ENCODE results near the gene METTL25.
"Not testable (repeated sequence)": the region's sequence is repeated elsewhere in the genome, so short reads cannot be mapped to it uniquely, and the experiment has no call there.

Gene METTL25, protein sequence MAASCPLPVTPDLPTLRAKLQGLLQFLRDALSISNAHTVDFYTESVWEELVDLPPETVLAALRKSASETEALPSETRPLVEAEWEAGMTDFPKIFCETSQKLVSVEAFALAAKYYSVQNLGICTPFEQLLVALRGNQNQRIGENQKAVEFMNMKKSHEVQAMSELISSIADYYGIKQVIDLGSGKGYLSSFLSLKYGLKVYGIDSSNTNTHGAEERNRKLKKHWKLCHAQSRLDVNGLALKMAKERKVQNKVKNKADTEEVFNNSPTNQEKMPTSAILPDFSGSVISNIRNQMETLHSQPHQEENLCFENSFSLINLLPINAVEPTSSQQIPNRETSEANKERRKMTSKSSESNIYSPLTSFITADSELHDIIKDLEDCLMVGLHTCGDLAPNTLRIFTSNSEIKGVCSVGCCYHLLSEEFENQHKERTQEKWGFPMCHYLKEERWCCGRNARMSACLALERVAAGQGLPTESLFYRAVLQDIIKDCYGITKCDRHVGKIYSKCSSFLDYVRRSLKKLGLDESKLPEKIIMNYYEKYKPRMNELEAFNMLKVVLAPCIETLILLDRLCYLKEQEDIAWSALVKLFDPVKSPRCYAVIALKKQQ

GRCh38 chr12:82358200-82359114 lies at the start of gene METTL25, which contains the start of gene CCDC59:
Gene METTL25 (plus strand): TSS chr12:82358529. CDS start chr12:82358566, 37 bp downstream.
Gene CCDC59 (minus strand): TSS chr12:82358387. CDS start chr12:82358376, 11 bp downstream.
- peak; percentile 95 for DNase-seq

DNA sequence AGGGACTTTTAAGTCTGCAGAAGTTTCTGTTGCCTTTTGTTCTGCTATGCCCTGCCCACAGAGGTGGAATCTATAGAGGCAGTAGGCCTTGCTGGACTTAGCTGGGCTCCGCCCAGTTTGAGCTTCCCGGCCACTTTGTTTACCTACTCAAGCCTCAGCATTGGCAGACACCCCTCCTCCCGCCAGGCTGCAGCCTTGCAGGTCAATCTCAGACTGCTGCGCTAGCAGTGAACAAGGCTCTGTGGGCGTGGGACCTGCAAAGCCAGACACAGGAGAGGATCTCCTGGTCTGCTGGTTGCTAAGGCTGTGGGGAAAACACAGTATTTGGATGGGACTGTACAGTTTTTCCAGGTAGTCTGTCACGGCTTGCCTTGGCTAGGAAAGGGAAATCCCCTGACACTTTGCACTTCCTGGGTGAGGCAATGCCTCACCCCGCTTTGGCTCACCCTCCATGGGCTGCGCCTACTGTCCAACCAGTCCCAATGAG lies 43.9 kb upstream of the METTL25 start:
- no peak for DNase-seq

- no peak for DNase-seq
These were observed 39.1 kb upstream of the METTL25 start for GRCh38 chr12:82319276-82319675.

DNA sequence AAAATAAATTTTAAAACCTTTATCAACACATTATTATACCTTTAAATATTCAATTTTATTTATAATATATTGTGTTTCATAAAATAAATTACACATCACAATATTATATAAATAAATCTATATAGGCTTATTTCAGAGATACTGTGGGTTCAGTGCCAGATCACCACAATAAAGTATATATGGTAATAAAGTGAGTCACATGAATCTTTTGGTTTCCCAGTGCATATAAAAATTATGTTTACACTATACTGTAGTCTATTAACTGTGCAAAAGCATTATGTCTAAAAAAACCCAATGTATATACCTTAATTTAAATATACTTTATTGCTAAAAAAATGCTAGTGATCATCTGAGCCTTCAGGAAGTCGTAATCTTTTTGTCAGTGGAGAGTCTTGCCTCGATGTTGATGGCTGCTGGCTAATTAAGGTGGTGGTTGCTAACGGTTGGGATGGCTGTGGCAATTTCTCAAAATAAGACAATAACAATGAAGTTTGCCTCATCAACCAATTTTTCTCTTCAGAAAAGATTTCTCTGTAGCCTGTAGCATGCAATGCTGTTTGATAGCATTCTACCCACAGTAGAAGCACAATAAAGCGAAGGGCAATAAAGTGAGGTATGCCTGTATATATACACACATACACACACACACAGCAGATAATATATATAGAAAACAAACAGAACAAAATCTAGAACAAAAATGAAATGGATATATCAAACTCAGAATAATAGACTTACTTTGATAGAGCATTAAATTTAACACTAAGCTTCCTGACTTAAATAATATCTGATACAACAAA lies 32.6 kb upstream of the METTL25 start:
- no peak for DNase-seq

GRCh38 chr12:82326905-82327503 lies 31.3 kb upstream of the METTL25 start:
- DNase-seq, result peak; percentile 25

GRCh38 chr12:82327861-82328260 lies 30.5 kb upstream of the METTL25 start:
- DNase-seq, result no peak

GRCh38 chr12:82329508-82329907 lies 28.8 kb upstream of the METTL25 start:
- no peak for DNase-seq

DNA sequence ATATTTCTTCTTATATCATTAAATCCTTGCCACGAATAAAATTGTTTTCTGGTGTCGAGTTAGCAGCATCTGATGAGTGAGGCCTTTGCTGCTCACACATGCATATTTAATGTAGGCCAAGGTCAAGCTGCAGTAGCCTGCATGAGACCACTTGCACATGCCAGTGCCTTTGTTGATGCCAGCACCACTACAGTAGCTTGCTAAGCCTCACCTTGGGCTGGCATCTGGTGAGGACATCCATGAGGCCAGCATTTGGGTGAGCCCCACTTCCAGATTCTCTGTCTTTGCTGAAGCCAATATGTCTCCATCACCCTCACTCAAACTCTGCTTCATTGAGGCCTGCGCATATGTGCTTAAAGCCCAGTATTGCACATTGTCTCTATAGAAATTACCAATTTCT lies 8.2 kb upstream of the METTL25 start:
- DNase-seq, result no peak

DNA sequence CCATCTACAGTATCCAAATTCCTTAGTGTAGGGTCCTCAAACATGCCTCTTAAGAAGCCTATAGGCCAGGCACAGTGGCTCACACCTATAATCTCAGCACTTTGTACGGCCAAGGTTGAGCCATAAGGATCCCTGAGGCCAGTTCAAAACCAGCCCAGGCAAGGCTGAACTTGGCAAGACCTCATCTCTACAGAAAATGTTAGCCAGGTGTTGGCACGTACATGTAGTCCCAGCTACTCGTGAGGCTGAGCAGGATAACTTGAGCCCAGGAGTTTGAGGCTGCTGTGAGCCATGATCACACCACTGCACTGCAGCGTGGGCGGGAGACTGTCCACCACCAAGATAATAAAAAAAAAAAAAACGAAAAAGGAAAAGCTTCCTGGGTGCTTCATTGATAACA lies 6.9 kb upstream of the METTL25 start:
- DNase-seq, result no peak

GRCh38 chr12:82357340-82357739 lies 989 bp upstream of the METTL25 start:
- DNase-seq, result no peak

DNA sequence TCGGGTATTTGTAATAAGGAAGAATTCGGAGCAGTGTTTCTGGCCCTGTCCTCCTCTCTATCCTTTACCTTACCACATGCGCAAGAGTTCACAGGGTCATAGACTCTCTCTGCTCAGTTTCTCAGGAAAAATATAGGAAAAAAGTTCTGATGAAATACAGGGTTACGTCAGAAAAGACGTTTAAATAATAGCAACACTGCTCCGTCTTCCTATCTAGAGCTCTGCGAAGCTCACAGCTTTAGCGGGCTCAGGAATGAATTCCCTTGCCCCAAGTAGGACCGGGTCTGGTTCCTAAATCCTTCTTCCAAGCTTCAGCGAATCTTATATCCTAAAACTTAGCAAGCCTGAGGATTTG lies 507 bp upstream of the METTL25 start:
- DNase-seq, result no peak

GRCh38 chr12:82359115-82359478 lies 768 bp downstream of the METTL25 start:
- no peak for DNase-seq

- not testable (repeated sequence) for DNase-seq
These were observed 2.5 kb downstream of the METTL25 start for GRCh38 chr12:82360834-82361233.

DNA sequence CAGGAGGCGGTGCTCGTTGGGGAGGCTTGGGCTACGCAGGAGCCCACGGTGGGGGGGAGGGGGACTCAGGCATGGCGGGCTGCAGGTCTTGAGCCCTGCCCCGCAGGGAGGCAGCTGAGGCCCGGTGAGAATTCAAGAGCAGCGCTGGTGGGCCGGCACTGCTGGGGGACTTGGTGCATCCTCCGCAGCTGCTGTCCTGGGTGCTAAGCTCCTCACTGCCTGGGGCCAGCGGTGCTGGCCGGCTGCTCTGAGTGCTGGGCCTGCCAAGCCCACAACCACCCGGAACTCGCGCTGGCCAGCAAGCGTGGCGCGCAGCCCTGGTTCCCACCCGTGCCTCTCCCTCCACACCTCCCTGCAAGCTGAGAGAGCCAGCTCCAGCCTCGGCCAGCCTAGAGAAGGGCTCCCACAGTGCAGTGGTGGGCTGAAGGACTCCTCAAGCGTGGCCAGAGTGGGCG lies 3.2 kb downstream of the METTL25 start:
- DNase-seq, result no peak

- no peak for DNase-seq
These were observed 5.7 kb downstream of the METTL25 start for GRCh38 chr12:82363990-82364389.

DNA sequence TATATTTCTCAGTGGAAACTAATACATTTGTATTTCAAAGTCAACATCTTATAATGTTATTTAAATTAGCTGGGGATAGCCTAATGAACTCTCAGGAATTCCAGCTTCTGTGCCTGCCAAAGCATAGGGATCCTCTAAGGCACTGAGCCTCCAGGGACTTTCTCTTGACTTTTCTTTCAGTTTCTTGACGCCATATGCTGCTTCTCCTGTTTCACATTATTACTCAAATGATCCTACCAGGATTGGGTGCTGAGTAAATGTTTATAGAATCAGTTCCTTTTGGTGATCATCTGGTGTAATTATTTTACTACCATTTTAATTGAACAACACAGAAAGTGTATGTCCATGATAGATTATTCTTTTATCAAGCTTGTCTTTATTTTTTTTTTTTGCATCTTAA lies 7.9 kb downstream of the METTL25 start:
- no peak for DNase-seq

DNA sequence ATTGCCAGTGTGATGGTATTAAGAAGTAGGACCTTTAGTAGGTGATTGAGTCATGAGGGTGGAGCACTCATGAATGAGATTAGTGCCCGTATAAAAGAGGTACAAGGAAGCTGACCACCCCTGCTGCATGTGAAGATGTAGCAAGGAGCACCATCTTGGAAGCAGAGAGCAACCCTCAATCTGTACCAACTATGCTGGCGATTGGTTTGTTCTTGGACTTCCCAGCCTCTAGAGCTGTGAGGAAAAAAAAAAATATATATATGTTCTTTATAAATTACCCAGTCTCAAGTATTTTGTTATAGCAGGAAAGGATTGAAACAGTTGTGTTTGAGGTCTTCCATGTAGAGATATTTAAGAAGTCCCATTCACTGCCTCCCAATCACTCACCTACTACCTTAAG lies 16.9 kb downstream of the METTL25 start:
- DNase-seq, result no peak

DNA sequence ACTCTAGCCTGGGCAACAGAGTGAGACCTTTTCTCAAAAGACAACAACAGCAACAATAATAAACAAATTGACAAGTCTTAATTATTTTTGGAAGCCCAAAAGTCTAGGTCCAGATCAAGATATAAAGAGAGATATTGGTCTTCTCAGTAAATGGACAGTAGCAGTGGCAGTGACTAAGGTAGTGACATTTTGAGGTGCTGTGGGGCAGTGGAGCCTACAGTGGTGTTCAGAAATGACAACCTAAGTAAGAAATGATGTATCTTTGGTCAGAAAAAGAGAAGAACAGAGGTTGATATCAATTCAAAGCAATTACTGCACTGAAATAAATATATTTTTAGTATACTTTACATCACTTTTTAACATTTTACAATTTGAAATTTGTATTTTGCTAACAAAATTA lies 20.7 kb downstream of the METTL25 start:
- no peak for DNase-seq

GRCh38 chr12:82383930-82384552 lies 25.7 kb downstream of the METTL25 start:
- DNase-seq, result peak; percentile 48

GRCh38 chr12:82398879-82399278 lies 40.5 kb downstream of the METTL25 start:
- DNase-seq, result no peak

DNA sequence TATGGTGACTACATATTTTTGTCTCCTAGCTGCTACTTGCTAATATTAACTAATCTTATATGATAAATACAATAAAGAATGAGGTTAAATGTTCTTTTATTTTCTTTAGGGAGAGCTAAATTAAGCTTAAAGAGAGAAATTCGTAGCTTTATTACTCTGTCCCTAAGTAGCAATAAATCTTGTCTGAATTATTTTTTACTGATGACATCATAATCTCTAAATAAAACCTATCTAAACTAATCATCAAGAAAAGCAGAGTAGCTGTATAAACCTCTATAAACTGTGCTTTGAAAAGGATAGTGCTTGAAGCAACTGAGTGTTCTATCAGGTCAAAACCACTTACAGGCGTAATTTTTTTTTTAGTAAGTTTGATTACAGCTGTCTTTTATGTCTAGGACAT lies 42.5 kb downstream of the METTL25 start:
- DNase-seq, result no peak

GRCh38 chr12:82406651-82407050 lies 48.3 kb downstream of the METTL25 start:
- DNase-seq, result no peak
